ENCODE measurements around the gene MRGPRG. TPM values are rescaled to one million over a fixed set of nuclear protein-coding genes. Genes with fewer than 3 reads are reported as not detected.
A peak's percentile ranks its signal among the peaks of the same experiment; 100 is the strongest.

Gene MRGPRG
- total and polyA plus RNA-seq, 4 donors, result not detected

- Histone ChIP-seq H3K36me3 (ENCODE audit: control insufficient read depth in 4 of 4, insufficient read depth in 4 of 4, low read length in 4 of 4) (no peaks in the 10 kb centered on the region), H3K4me1 (ENCODE audit: control insufficient read depth in 5 of 5, insufficient read depth in 5 of 5, low read length in 5 of 5) (peaks cover 0 to 12% (median 5%) of the 10 kb centered on the region in 5 donors), H3K27ac (ENCODE audit: low read depth in 1 of 2, low read length in 1 of 2) (no peak overlapping the region), H3K9me3 (ENCODE audit: control insufficient read depth in 4 of 4, insufficient read depth in 3 of 4, low read length in 3 of 4) (peaks cover 0 to 2% (median 0%) of the 10 kb centered on the region in 4 donors), H3K4me3 (no peak overlapping the region), H3K27me3 (ENCODE audit: control insufficient read depth in 3 of 3, insufficient read depth in 3 of 3, low read length in 2 of 3) (peaks cover 0 to 27% (median 15%) of the 10 kb centered on the region in 3 donors), H3K9ac (ENCODE audit: insufficient read depth in 1 of 2, low read length in 2 of 2) (no peak overlapping the region)
- TF ChIP-seq, protein P1, sequence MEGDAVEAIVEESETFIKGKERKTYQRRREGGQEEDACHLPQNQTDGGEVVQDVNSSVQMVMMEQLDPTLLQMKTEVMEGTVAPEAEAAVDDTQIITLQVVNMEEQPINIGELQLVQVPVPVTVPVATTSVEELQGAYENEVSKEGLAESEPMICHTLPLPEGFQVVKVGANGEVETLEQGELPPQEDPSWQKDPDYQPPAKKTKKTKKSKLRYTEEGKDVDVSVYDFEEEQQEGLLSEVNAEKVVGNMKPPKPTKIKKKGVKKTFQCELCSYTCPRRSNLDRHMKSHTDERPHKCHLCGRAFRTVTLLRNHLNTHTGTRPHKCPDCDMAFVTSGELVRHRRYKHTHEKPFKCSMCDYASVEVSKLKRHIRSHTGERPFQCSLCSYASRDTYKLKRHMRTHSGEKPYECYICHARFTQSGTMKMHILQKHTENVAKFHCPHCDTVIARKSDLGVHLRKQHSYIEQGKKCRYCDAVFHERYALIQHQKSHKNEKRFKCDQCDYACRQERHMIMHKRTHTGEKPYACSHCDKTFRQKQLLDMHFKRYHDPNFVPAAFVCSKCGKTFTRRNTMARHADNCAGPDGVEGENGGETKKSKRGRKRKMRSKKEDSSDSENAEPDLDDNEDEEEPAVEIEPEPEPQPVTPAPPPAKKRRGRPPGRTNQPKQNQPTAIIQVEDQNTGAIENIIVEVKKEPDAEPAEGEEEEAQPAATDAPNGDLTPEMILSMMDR (IDR thresholded peaks at IDR 0.05; ENCODE audit: control extremely low read depth, extremely low read depth), result no peak
- 88 to 93% methylated on average over 15 of the region's 15 CpGs for WGBS, 2 donors
- DNase-seq (peak in 1 of 3 donors; percentile 3), ATAC-seq (ENCODE audit: insufficient read depth, low FRiP score) (no peak)
These were observed 17.5 kb downstream of the MRGPRG start for GRCh38 chr11:3201112-3201581.

- peaks cover 0 to 12% (median 5%) of the 10 kb centered on the region in 5 donors for H3K4me1 ChIP-seq (ENCODE audit: control insufficient read depth in 5 of 5, insufficient read depth in 5 of 5, low read length in 5 of 5)
- H3K27ac ChIP-seq (ENCODE audit: low read depth in 1 of 2, low read length in 1 of 2), result no peak overlapping the region
- peaks cover 0 to 2% (median 0%) of the 10 kb centered on the region in 4 donors for H3K9me3 ChIP-seq (ENCODE audit: control insufficient read depth in 4 of 4, insufficient read depth in 3 of 4, low read length in 3 of 4)
- no peaks in the 10 kb centered on the region for H3K36me3 ChIP-seq (ENCODE audit: control insufficient read depth in 4 of 4, insufficient read depth in 4 of 4, low read length in 4 of 4)
- ATAC-seq (ENCODE audit: insufficient read depth, low FRiP score), result no peak
- no peak overlapping the region for H3K9ac ChIP-seq (ENCODE audit: insufficient read depth in 1 of 2, low read length in 2 of 2)
- 69 to 79% methylated on average over 11 to 12 of the region's 12 CpGs for WGBS, 2 donors
- peaks cover 0 to 27% (median 15%) of the 10 kb centered on the region in 3 donors for H3K27me3 ChIP-seq (ENCODE audit: control insufficient read depth in 3 of 3, insufficient read depth in 3 of 3, low read length in 2 of 3)
- H3K4me3 ChIP-seq, result no peak overlapping the region
- no peak for DNase-seq
- TF ChIP-seq, protein P1 (IDR thresholded peaks at IDR 0.05; ENCODE audit: control extremely low read depth, extremely low read depth), result no peak
These were observed 18.1 kb downstream of the MRGPRG start for GRCh38 chr11:3200388-3201111.

GRCh38 chr11:3199537-3200295 lies 18.9 kb downstream of the MRGPRG start:
- DNase-seq, result no peak
- H3K27me3 ChIP-seq (ENCODE audit: control insufficient read depth in 3 of 3, insufficient read depth in 3 of 3, low read length in 2 of 3), result peaks cover 0 to 27% (median 15%) of the 10 kb centered on the region in 3 donors

More at GRCh38 chr11:3199537-3200295, 18.9 kb downstream of the MRGPRG start:
- Histone ChIP-seq H3K4me3 (no peak overlapping the region), H3K36me3 (ENCODE audit: control insufficient read depth in 4 of 4, insufficient read depth in 4 of 4, low read length in 4 of 4) (no peaks in the 10 kb centered on the region), H3K9me3 (ENCODE audit: control insufficient read depth in 4 of 4, insufficient read depth in 3 of 4, low read length in 3 of 4) (peaks cover 0 to 2% (median 0%) of the 10 kb centered on the region in 4 donors), H3K9ac (ENCODE audit: insufficient read depth in 1 of 2, low read length in 2 of 2) (no peak overlapping the region), H3K27ac (ENCODE audit: low read depth in 1 of 2, low read length in 1 of 2) (no peak overlapping the region), H3K4me1 (ENCODE audit: control insufficient read depth in 5 of 5, insufficient read depth in 5 of 5, low read length in 5 of 5) (peaks cover 0 to 6% (median 3%) of the 10 kb centered on the region in 5 donors)
- TF ChIP-seq, protein P1 (IDR thresholded peaks at IDR 0.05; ENCODE audit: control extremely low read depth, extremely low read depth), result no peak
- WGBS, 2 donors, result 85 to 90% methylated on average over 19 of the region's 19 CpGs
- ATAC-seq (ENCODE audit: insufficient read depth, low FRiP score), result no peak
